DOHH2 (cell line): ENCODE data around the gene CXorf58.

Experiments
- H3F3A ChIP-seq: fragments of 200-600 bp; sonication (generic), shearing (Covaris generic); 2 replicates; pipeline ENCODE4 v1.6.0; 2016; ENCODE audit warnings: antibody characterized with exemption, mild to moderate bottlenecking; ENCODE audit not compliant: control insufficient read depth, insufficient read depth
- H3K27ac ChIP-seq: fragments of 200-600 bp; sonication (generic); 2 replicates; pipeline ENCODE4 v1.5.1; 2014; ENCODE audit warnings: low read depth, mild to moderate bottlenecking, low read length, moderate library complexity
- H3K27me3 ChIP-seq: fragments of 200-600 bp; sonication (generic); 2 replicates; pipeline ENCODE4 v1.6.1; 2014; ENCODE audit warnings: mild to moderate bottlenecking, low read length, mixed read lengths; ENCODE audit not compliant: control insufficient read depth
- H3K36me3 ChIP-seq: fragments of 200-600 bp; sonication (generic); 2 replicates; pipeline ENCODE4 v1.6.1; 2014; ENCODE audit warnings: mild to moderate bottlenecking, low read length, moderate library complexity, mixed read lengths; ENCODE audit not compliant: control insufficient read depth
- H3K4me1 ChIP-seq: fragments of 200-600 bp; sonication (generic); 2 replicates; pipeline ENCODE4 v1.6.1; 2014; ENCODE audit warnings: mild to moderate bottlenecking, low read length, mixed read lengths; ENCODE audit not compliant: control insufficient read depth
- H3K4me2 ChIP-seq: fragments of 200-600 bp; sonication (generic); 2 replicates; pipeline ENCODE4 v1.6.0; 2014; ENCODE audit warnings: mild to moderate bottlenecking, low read length, moderate library complexity
- H3K4me3 ChIP-seq: fragments of 200-600 bp; sonication (generic); 2 replicates; pipeline ENCODE4 v1.5.1; 2014; ENCODE audit warnings: mild to moderate bottlenecking, low read length, mixed read lengths
- H3K79me2 ChIP-seq: fragments of 200-600 bp; sonication (generic); 2 replicates; pipeline ENCODE4 v1.6.1; 2014; ENCODE audit warnings: mild to moderate bottlenecking, low read length, mixed read lengths; ENCODE audit not compliant: control insufficient read depth
- H3K9me2 ChIP-seq: fragments of 200-600 bp; sonication (generic); replicated peaks from 2 replicates; pipeline ENCODE4 v1.6.1; 2014; ENCODE audit warnings: mild to moderate bottlenecking, low read length, mixed read lengths; ENCODE audit not compliant: control insufficient read depth
- H3K9me3 ChIP-seq: fragments of 200-600 bp; sonication (generic); 2 replicates; pipeline ENCODE4 v1.6.1; 2014; ENCODE audit warnings: antibody characterized with exemption, low read length, mixed read lengths; ENCODE audit not compliant: control insufficient read depth, insufficient read depth
- H4K20me1 ChIP-seq: fragments of 200-600 bp; sonication (generic); 2 replicates; pipeline ENCODE4 v1.6.0; 2014; ENCODE audit warnings: low read depth, mild to moderate bottlenecking, antibody characterized with exemption, low read length, moderate library complexity; ENCODE audit not compliant: control insufficient read depth, insufficient read depth
- EZH2phosphoT487 ChIP-seq: fragments of 200-600 bp; sonication (generic); IDR thresholded peaks from 2 replicates; pipeline ENCODE4 v1.6.1; 2017; ENCODE audit warnings: borderline replicate concordance, mild to moderate bottlenecking, antibody characterized with exemption, low read length, moderate library complexity, mixed read lengths
- TF ChIP-seq, protein P1 (sequence below): fragments of 200-600 bp; sonication (generic); IDR thresholded peaks from one replicate; pipeline ENCODE4 v1.5.1; 2014; ENCODE audit warnings: antibody characterized with exemption, mild to moderate bottlenecking, low read depth, low read length; ENCODE audit not compliant: poor library complexity, severe bottlenecking

Gene CXorf58

DNA sequence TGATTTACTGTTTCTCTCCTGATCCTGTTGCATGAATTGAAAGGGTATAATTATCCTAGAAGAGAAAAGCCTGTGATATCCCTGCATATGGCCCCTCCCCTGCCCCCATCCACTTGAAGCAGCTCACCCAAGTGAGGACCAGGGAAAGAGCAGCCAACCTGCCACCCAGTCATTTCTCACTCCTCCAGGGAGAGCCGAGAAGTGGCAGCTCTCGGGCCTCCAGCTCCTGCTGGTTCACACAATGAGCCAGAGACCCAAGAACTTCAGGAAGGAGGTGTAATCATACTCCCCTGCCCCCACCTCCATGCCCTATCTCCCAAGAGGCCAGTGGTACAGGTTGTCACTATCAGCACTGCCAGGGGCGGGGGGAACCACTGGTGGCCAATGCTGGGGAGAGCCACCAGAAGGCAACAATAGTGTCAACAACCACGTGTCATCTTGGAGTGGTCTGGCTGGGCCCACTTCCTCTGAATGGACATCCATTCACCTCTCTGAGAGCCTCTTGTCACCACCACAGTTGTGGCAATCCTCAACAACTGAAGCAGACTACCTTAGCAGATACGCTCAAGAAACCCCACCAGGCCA is 43.0 kb upstream of the CXorf58 start:
- no peaks in the 10 kb centered on the region for H3K36me3 ChIP-seq
- no peaks in the 10 kb centered on the region for H3K79me2 ChIP-seq
- no peaks in the 10 kb centered on the region for H3K4me1 ChIP-seq
- no peak for TF ChIP-seq EZH2phosphoT487
- TF ChIP-seq, protein P1, sequence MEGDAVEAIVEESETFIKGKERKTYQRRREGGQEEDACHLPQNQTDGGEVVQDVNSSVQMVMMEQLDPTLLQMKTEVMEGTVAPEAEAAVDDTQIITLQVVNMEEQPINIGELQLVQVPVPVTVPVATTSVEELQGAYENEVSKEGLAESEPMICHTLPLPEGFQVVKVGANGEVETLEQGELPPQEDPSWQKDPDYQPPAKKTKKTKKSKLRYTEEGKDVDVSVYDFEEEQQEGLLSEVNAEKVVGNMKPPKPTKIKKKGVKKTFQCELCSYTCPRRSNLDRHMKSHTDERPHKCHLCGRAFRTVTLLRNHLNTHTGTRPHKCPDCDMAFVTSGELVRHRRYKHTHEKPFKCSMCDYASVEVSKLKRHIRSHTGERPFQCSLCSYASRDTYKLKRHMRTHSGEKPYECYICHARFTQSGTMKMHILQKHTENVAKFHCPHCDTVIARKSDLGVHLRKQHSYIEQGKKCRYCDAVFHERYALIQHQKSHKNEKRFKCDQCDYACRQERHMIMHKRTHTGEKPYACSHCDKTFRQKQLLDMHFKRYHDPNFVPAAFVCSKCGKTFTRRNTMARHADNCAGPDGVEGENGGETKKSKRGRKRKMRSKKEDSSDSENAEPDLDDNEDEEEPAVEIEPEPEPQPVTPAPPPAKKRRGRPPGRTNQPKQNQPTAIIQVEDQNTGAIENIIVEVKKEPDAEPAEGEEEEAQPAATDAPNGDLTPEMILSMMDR: no peak
- H3F3A ChIP-seq: no peaks in the 10 kb centered on the region
- no peaks in the 10 kb centered on the region for H3K9me3 ChIP-seq
- H4K20me1 ChIP-seq: no peaks in the 10 kb centered on the region
- no peaks in the 10 kb centered on the region for H3K27me3 ChIP-seq
- no peaks in the 10 kb centered on the region for H3K9me2 ChIP-seq
- no peak overlapping the region for H3K27ac ChIP-seq
- H3K4me2 ChIP-seq: no peak overlapping the region
- H3K4me3 ChIP-seq: no peak overlapping the region

DNA sequence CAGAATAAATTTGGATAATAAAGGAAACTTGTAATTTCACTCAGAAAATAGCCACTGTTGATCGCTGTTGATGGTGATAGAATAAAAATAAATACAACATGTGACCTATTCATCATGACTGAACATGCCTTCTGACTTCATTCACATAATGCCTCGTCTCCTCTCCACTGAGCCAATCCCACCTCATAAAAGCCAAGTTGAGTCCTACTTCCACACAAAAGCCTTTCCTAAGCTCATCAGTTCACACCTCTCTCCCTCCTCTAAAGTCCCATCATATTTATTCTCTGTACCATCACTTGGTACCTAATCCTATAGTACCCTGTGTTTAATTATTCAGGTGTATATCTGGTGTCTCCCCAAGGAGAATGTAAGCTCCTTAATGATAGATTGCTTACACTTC is 37.8 kb upstream of the CXorf58 start:
- Histone ChIP-seq H3K27me3 (no peaks in the 10 kb centered on the region), H3F3A (no peaks in the 10 kb centered on the region), H3K79me2 (no peaks in the 10 kb centered on the region), H3K27ac (no peak overlapping the region), H3K4me1 (no peaks in the 10 kb centered on the region), H3K9me3 (no peaks in the 10 kb centered on the region), H3K4me2 (no peak overlapping the region), H3K36me3 (no peaks in the 10 kb centered on the region), H4K20me1 (no peaks in the 10 kb centered on the region), H3K9me2 (no peaks in the 10 kb centered on the region), H3K4me3 (no peak overlapping the region)
- TF ChIP-seq EZH2phosphoT487: no peak
- TF ChIP-seq, protein P1: no peak

DNA sequence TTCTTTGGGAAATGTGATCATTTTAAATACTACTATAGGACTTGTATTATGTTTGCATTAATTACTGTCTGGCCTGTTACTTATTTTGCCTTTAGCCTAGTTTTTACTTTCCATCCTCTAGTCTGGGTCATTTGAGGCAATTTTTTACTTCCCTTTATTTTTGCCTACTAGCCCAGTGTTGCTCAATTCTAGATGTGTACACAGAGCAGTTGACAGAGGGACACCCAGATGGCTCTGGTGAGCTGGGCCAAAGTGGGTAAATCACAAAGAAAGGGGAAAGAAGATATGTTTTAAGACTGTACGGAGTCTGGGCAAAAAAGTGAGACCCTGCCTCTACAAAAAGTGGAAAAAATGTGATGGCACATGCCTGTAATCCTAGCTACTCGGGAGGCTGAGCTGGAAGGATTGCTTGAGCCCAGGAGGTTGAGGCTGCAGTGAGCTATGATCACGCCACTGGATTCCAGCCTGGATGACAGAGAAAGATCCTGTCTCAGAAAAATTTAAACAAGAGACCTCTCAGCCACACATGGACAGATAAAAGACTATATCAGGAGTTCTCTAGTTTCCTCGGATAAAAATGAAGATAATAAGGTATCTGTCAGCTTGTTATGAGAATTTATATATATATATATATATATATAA is 35.8 kb upstream of the CXorf58 start:
- no peaks in the 10 kb centered on the region for H3K79me2 ChIP-seq
- no peaks in the 10 kb centered on the region for H3K9me2 ChIP-seq
- no peak overlapping the region for H3K4me3 ChIP-seq
- H3F3A ChIP-seq: no peaks in the 10 kb centered on the region
- H3K4me1 ChIP-seq: no peaks in the 10 kb centered on the region
- H4K20me1 ChIP-seq: no peaks in the 10 kb centered on the region
- no peak overlapping the region for H3K4me2 ChIP-seq
- TF ChIP-seq, protein P1: no peak
- TF ChIP-seq EZH2phosphoT487: no peak
- H3K36me3 ChIP-seq: no peaks in the 10 kb centered on the region
- no peak overlapping the region for H3K27ac ChIP-seq
- no peaks in the 10 kb centered on the region for H3K27me3 ChIP-seq
- no peaks in the 10 kb centered on the region for H3K9me3 ChIP-seq
